IPS-NIHi7 (cell line): Measurements from ENCODE around the gene SARM1.
A peak's percentile ranks its signal among the peaks of the same experiment; 100 is the strongest.
"Not testable (repeated sequence)": the region's sequence is repeated elsewhere in the genome, so short reads cannot be mapped to it uniquely, and the experiment has no call there.

ENCODE experiments used
- DNase-seq: peaks from one replicate; pipeline ENCODE4 v3.0.0; 2012; ENCODE audit warnings: mixed read lengths; ENCODE audit errors: extremely low spot score

Gene SARM1

DNA sequence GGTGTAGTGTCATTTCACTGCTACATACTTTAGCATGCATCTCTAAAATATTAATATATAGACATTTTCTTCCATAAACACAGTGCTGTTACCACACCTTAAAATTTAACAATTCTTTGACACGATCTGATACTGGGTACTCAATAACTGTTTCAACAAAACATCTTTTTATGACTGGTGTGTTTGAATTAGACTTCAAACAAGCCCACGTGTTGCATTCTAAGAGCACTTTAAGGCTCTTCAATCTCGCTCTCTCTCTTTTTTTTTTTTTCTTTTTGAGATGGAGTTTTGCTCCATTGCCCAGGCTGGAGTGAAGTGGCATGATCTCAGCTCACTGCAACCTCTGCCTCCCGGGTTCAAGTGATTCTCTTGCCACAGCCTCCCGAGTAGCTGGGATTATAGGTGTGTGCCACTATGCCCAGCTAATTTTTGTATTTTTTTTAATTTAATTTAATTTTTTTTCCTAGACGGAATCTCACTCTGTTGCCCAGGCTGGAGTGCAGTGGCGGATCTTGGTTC is 50.4 kb downstream of the SARM1 start:
- no peak for DNase-seq

DNA sequence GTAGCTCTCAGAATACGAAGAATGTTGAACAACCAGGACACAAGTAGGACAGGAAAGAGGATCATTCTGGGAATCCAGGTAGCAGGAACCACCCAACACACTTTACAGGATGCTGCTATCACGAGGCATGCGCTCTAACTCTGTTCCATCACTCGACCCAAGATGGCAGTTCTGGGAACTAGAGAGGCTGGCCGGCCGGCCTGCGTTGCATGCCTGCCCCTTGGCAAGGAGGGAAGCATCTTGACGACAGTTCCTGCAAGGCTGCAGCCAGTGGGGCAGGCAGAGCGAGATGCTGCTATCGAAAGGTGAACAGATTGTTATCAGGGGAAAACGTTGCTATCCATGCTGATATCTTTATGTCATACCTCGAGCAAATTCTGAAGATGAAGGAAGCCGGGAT is 53.7 kb downstream of the SARM1 start:
- DNase-seq = no peak

DNA sequence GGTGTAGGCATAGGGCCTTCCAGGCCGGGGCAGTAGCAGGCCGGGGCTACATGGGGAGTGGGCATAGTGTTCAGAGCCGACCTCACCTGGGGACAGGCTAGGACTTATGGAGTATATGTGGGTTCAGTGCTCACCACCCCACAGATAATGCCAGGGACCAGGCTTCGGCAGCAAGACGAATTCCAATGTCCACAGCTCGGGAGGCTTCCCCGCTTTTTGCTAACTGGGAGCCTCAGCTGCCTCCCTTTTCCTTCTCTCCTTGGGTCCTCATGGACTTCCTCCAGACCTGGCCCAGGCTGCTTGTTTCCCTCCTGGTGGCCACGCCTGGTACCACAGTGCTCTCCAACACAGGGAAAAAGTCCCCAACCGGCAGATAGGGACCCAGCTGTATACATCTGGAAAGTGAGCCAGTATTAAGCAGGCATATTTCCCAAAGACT is 54.6 kb downstream of the SARM1 start:
- DNase-seq = peak; percentile 75

DNA sequence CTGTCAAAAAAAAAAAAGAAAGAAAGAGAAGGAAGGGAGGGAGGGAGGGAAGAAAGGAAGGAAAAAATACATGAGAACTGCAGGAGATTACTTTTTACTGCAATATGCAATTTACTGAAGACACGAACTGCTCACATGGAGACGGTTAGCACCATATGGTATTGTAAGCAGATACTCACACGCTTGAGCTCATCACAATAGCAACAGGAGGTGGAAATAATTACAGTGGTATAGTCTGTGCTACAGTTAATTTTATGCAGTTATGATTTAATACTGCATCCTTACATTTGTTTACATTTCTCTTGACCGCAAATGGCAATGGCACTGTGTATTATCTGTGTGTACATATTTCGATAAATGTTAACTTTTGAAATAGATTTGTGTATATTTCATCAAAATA is 55.9 kb downstream of the SARM1 start:
- DNase-seq = no peak

DNA sequence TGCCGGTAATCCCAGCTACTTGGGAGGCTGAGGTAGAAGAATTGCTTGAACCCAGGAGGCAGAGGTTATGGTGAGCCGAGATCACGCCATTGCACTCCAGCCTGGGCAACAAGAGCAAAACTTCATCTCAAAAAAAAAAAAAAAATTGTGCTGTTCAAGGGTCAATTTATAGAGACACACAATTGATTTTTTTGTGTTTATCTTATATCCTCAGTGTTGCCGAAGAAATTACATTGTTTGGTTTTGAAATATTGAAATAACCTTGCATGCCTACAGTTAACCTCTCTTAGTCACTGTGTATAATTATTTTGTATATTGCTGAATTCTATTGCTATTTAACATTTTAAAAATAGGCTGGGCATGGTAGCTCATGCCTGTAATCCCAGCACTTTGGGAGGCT is 56.5 kb downstream of the SARM1 start:
- not testable (repeated sequence) for DNase-seq

DNA sequence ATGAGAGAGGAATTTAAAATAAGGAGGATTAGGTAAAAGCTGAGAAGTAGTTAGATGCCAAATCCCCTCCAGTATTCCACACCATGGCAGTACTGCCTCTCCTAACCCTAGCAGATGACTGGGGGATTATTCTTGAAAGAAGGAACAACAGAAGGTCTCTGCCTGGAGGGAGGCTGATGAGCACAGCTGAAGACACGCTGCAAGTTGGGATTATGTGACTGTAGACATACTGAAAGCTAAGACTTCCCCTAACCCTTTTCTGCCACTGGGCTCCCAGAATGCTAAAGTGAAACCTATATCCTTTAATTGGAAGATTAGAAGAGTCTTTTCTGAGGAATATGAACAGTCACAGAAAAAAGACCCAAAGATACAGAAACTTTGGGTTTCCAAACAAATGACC is 62.2 kb downstream of the SARM1 start:
- no peak for DNase-seq

DNA sequence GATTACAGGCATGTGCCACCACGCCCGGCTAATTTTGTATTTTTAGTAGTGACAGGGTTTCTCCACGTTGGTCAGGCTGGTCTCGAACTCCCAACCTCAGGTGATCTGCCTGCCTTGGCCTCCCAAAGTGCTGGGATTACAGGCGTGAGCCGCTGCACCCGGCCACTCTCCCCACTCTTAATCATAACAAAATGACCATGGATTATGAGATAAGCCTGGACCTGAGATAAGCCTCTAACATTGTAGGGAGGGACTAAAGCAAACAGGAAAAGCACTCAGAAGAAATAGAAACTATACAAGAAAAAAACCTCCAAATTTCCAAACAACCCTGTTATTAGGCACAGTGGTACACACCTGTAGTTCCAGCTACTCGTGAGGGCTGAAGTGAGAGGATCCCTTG is 62.8 kb downstream of the SARM1 start:
- DNase-seq = not testable (repeated sequence)

DNA sequence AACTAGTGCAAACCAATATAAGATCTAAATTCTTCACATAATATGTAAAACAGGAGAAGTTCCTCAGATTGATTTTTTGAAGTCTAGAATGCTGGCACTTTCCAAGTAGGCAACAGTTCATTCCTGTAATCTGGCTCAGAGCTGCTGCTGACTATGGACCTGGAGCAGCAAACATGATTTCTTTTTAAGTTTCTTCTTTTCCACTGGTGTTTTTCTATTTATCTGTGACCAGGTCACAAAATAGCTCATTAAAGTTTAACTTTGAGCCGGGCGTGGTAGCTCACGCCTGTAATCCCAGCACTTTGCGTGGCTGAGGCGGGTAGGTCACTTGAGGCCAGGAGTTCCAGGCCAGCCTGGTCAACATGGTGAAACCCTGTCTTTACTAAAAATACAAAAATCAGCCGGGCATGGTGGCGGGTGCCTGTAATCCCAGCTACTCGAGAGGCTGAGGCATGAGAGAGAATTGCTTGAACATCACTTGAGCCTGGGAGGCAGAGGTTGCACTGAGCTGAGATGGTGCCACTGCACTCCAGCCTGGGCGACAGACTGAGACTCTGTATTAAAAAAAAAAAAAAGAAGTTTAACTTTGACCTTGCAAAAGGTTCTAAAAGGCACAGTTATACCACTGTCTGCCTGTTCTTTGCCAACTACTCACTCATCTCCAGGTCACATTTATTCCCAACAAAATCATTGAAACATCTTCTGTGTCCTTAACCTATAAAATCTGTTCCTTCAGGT is 72.6 kb downstream of the SARM1 start:
- no peak for DNase-seq

DNA sequence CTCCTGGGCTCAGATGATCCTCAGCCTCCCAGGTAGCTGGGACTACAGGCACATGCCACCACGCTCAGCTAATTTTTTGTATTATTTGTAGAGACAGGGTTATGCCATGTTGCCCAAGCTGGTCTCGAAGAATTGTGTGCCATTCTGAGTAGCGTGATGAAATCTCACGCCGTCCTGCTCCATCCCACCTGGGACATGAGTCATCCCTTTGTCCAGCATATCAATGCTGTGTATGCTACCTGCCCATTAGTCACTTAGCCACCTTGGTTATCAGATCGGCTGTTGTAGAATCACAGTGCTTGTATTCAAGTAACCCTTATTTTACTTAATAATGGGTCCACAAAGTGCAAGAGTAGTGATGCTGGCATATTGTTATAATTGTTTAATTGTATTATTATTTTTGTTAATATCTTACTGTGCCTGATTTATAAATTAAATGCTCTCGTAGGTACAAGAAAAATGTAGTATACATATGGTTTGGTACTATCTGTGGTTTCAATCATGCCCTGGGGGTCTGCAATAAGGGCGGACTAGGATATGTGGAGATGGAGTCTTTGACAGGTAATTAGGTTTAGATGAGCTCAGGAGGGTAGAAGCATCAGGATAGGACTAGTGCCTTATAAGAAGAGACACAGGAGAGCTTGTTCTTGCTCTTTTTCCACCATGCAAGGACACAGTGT is 75.4 kb downstream of the SARM1 start:
- no peak for DNase-seq

DNA sequence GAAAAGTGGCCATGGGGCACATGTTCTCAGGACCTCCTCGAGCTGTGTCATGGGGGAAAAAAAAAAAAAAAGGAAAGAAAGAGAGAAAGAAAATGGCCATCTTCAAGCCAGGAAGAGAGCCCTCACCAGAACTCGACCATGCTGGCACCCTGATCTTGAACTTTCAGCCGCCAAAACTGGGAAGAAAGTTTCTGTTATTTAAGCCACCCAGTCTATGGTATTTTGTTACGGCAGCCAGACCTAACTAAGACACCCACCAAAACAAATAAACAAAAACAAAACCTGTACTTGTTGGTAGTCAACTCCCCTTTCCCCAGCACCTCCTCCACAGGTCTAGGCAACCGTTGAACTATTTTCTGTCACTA is 75.9 kb downstream of the SARM1 start:
- DNase-seq = no peak

DNA sequence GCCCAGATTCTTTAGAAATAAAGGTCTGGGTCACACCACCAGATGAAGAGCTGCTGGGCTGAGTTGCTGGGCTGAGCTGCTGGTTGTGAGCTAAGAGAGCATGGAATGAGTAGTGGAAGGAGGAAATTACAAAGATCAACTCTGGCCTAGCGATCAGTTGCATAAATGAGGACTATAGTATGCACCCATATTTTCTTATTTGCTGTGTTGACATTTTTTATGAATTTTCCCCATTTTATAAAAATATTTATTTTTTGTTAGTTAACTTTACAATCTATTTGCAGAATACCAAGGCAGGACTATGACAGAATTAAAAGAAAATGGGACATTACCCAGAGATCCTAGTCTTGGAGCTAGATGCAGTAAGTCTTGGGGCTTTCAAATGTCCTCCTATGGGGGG is 78.4 kb downstream of the SARM1 start:
- no peak for DNase-seq
